HG03354 (cell line): ENCODE results near the gene NRP1.
"Not testable (repeated sequence)": the region's sequence is repeated elsewhere in the genome, so short reads cannot be mapped to it uniquely, and the experiment has no call there.

Experiments
- ATAC-seq: cut with Tn5 transposase; IDR thresholded peaks from one replicate; pipeline ENCODE4 v1.9.1; 2021; ENCODE audit warnings: mild to moderate bottlenecking; ENCODE audit not compliant: unreplicated experiment, poor library complexity, severe bottlenecking

NRP1 gene

GRCh38 chr10:33334153-33334804, at the start of gene NRP1:
TSS of gene NRP1 (minus strand) at chr10:33334667. CDS start at chr10:33334382, 285 bp downstream.
- ATAC-seq: no peak

- not testable (repeated sequence) for ATAC-seq
Measured at GRCh38 chr10:33384201-33384600, 49.7 kb upstream of the NRP1 start.

- no peak for ATAC-seq
Measured at GRCh38 chr10:33382921-33383713, 48.6 kb upstream of the NRP1 start.

DNA sequence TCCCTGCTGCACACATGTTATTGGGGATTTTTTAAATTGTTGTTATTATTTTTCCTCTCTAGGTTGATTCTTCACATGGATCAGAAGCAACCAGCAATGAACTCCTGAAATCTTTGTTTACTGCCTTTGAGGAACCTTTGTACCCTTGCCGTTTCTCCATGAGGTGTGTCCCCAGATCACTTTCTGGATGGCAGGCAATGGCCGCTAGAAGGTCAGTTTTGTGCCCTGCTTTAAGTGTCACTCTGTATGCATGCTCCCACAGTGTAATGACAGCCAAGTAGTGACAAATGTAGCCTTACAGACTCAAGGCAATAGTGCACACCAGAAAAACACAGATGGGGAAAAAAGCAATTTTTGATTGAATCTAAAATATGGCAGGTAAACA, 47.7 kb upstream of the NRP1 start:
- ATAC-seq: no peak

- no peak for ATAC-seq
Measured at GRCh38 chr10:33381451-33382215, 47.2 kb upstream of the NRP1 start.

- no peak for ATAC-seq
Measured at GRCh38 chr10:33377658-33378025, 43.2 kb upstream of the NRP1 start.

- ATAC-seq: no peak
Measured at GRCh38 chr10:33376976-33377657, 42.6 kb upstream of the NRP1 start.

- ATAC-seq: no peak
Measured at GRCh38 chr10:33376476-33376875, 42.0 kb upstream of the NRP1 start.

GRCh38 chr10:33373263-33373662, 38.8 kb upstream of the NRP1 start:
- no peak for ATAC-seq

GRCh38 chr10:33371234-33371633, 36.8 kb upstream of the NRP1 start:
- ATAC-seq: no peak

GRCh38 chr10:33370434-33370930, 36.0 kb upstream of the NRP1 start:
- ATAC-seq: no peak

- ATAC-seq: no peak
Measured at GRCh38 chr10:33368086-33368485, 33.6 kb upstream of the NRP1 start.

DNA sequence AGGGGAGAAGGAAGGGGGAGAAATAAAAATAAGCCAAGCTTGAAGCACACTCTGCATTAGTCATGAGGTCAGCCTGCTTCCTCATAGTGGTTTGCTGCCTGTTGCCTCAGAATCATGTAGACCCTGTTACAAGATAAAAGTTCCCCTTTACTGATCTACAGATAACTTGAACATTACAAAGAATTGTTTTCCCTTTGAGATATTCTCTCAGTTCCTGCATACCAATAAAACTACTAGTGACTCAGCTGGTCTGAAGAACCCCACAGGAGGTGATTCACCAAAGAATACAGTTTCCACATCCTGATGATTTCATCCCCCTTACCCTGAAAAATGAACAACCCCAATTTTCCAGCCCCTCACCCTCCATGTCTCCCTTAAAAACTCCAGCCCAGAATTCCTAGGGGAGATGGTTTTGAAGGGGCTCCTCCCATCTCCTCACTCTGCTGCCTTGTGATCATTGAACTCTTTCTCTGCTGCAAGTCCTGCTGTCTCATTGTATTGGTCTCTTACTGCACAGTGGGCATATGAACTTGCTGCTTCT, 31.5 kb upstream of the NRP1 start:
- no peak for ATAC-seq

DNA sequence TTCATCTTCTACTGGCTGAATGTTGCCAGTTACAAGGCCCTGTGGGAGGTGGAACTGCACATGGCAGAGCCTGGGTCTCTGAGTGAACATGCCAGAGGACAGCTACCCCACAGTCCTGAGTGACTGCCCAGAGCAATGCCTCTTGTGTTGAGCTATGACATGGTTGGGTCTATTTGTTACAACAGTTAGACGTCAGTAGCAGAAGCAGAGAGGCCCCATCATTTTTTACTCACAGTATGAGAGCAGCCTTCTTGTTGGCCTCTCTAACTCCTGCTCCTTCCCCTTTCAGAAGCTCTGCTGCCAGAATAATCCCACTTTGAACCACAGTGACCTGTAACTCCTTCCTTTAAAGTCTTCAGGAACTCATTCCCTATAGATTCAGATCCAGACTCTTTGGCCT, 30.8 kb upstream of the NRP1 start:
- ATAC-seq: no peak

DNA sequence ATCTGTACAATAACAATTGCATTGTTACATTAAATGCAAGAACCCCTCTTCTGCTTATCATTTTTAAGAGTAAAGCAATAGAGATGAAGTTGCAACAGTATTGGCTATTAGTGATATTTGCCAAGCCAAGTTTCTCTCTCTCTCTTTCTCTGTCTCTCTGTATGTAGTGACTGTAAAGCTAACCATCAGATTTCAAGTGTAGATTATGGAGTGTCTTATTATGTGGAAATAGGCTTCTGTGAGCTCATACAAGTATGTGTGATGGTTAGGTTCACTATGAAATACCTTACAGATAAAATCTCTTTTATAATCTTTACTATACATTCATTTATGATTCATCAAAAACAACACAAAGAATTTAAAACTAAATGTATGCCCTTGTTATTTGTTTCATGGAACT, 28.6 kb upstream of the NRP1 start:
- no peak for ATAC-seq

DNA sequence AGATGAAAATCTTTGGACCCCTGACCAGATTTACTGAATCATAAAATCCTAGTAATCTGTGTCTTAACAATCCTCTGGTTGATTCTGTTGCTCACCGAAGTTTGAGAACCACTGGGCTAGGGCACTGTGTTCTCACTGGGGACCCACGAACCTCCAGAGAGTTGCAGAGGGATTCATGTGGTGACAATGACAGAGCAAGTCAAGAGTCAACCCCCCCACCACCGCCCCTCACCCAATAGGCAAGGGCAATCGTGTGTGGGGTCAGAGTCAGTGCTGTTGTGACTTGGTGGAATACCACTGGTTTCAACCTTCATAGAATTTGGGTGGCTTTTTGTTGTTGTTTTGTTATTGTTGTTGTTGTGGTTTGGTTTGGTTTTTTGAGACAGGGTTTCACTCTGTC, 23.5 kb upstream of the NRP1 start:
- no peak for ATAC-seq

DNA sequence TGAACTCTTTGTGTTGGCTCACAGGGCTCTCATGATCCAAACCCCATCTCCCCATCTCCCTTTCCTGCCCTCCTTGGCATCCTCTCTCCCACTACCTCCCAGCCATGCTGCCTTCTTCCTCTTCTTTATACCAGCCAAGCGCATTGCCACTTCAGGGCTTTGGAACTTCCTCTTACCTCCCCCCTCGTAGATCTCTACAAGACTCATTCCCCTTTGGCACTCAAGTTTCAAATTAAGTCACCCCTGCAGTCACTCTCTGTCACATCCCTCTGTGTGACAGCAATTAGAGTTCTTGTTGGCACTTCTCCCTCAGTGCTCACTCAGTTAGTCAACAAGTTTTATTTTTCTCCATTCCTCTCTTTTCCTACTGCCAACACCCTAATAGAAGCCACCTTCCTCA, 20.8 kb upstream of the NRP1 start:
- ATAC-seq: no peak

- no peak for ATAC-seq
Measured at GRCh38 chr10:33353853-33354252, 19.4 kb upstream of the NRP1 start.

DNA sequence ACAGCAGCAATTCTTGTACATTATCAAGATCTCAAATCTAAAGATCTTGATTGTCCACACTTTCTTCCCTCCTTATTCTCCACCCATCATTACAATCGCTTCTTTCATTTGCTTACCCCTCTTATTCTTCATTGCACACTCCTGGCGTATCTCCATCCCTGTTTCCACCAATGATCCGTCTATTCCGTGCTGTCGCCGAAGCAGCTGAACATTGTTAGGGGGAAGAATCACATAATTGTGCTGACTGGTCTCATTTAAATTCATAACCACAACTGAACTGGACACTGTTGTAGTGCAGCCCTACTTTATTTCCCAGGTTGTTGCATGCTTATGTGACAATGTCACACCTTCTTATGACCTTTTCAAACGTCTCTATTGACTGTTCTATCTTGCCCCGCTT, 18.9 kb upstream of the NRP1 start:
- no peak for ATAC-seq

GRCh38 chr10:33352615-33353014, 18.1 kb upstream of the NRP1 start:
- ATAC-seq: no peak
